GM12872 (cell line): ENCODE results near the gene ELP5.

ENCODE experiments used
- TF ChIP-seq, protein P1 (sequence below): IDR thresholded peaks from 3 replicates; pipeline ENCODE4 v1.5.1; 2011; ENCODE audit warnings: low read depth, mild to moderate bottlenecking, low read length, moderate library complexity; ENCODE audit not compliant: insufficient read depth

The ELP5 gene

DNA sequence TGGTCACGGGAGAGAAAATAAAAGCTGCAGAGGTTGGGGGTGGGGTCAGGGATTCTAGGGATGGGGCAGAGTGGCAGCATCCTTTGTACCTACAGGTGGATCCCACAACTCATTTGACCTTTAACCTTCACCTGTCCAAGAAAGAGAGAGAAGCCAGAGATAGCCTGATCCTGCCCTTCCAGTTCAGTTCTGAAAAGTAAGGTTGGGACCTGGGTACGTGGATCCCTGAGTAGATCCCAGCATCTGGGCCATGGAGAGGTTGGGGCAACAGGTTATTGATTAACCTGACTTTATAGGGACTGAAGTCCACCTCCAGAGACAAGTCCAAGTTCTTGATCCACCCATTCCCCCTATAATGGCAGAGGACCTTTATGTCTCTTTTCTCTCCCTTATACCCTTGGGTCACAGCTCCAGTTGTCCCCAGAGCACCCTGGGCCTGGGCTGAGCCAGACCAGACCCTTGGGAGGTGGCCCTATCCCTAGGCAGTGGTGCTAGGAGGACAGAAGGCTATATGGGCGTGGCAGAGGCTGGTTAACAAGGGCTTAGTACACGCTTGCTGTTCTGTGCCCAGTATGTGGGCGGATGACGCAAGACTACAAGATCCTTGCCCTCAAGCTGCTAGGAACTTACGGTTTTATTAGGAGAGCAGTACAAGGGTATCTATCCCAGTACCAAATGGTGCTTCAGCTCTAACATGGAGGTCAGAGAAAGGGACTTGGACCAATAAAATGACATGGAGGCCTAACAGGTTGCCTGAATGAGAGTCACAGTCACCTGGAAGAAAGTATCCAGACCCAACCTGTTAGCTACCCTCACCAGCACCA, 6.9 kb downstream of the ELP5 start:
- TF ChIP-seq, protein P1, sequence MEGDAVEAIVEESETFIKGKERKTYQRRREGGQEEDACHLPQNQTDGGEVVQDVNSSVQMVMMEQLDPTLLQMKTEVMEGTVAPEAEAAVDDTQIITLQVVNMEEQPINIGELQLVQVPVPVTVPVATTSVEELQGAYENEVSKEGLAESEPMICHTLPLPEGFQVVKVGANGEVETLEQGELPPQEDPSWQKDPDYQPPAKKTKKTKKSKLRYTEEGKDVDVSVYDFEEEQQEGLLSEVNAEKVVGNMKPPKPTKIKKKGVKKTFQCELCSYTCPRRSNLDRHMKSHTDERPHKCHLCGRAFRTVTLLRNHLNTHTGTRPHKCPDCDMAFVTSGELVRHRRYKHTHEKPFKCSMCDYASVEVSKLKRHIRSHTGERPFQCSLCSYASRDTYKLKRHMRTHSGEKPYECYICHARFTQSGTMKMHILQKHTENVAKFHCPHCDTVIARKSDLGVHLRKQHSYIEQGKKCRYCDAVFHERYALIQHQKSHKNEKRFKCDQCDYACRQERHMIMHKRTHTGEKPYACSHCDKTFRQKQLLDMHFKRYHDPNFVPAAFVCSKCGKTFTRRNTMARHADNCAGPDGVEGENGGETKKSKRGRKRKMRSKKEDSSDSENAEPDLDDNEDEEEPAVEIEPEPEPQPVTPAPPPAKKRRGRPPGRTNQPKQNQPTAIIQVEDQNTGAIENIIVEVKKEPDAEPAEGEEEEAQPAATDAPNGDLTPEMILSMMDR: no peak

- TF ChIP-seq, protein P1: no peak
Observed at GRCh38 chr17:7259555-7259889, 7.5 kb downstream of the ELP5 start.

GRCh38 chr17:7260151-7260550, 8.1 kb downstream of the ELP5 start:
- TF ChIP-seq, protein P1: no peak

GRCh38 chr17:7260651-7261378, 8.8 kb downstream of the ELP5 start:
- TF ChIP-seq, protein P1: no peak

- TF ChIP-seq, protein P1: no peak
Observed at GRCh38 chr17:7261379-7262191, 9.6 kb downstream of the ELP5 start.

DNA sequence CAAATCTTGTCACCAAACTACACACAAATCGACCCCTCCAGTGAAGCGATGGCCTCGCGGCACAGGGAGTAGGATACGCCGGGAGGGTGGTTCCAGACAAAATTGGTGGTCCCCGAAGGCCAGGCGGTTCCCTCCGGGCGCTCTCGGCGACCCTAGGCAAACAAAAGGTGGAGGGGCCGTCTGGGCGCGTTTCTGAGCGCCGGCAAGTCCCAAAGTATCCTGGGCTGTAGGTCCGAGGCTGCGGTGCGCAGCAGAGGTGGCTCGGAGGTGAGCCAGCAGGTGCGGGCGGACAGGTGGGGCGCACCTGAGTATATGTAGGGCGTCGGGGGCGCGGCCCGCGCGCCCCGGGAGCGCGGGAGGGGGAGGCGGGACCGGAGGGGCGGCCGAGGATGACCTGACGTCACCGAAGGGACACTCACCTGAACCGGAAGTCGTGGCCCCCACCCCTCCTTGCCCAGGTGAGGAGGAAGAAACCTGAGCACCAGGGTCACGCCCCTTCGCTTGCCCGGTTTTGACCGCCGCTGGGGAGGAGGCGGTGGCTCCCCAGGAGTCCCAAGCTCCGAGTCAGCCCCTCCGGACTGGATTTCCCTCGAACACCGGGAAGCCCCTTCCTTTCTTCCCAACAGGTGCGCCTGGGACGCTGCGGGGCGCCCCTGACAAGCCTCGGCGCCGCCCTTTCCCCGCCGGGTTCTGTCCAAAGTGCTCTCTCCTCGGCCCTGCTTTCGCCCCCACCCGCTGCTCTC, 10.3 kb downstream of the ELP5 start, which contains the start of gene CLDN7:
Gene CLDN7 (minus strand): TSS at position 287 of the 743 bp plus-strand sequence. CDS start 435 bp downstream, outside the sequence.
- TF ChIP-seq, protein P1: no peak
